ENCODE measurements around the gene FBXO27. TPM values are rescaled to one million over a fixed set of nuclear protein-coding genes. Genes with fewer than 3 reads are reported as not detected.
"Not testable (repeated sequence)": the region's sequence is repeated elsewhere in the genome, so short reads cannot be mapped to it uniquely, and the experiment has no call there.

The FBXO27 gene
- total RNA-seq, 1 donor from 2014 or later: 0.14 TPM

GRCh38 chr19:38989066-38989605, 43.2 kb downstream of the FBXO27 start:
- H3K27ac Mint-ChIP-seq: no peak overlapping the region
- no peaks in the 10 kb centered on the region for H3K4me1 Mint-ChIP-seq
- H3K27me3 Mint-ChIP-seq: peaks cover 3% of the 10 kb centered on the region
- intact Hi-C loops (cut with micrococcal nuclease): no loop called here
- H3K9me3 Mint-ChIP-seq: no peaks in the 10 kb centered on the region
- no peak overlapping the region for H3K4me3 Mint-ChIP-seq
- no peak for DNase-seq
- no peaks in the 10 kb centered on the region for H3K36me3 Mint-ChIP-seq (ENCODE audit: low read depth)

DNA sequence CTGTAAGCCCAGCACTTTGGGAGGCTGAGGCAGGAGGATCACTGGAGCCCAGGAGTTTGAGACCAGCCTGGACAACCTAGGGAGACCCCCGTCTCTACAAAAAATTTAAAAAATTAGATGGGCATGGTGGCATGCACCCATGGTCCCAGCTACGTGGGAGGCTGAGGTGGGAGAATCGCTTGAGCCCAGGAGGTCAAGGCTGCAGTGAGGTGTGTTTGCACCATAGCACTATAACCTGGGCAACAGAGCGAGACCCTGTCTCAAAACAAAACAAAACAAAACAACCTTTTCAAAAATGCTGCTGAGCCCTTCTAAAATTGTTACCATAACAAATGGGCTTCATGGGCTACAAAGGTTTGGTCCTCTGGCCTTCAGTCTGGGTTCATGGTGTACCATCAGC, 43.7 kb downstream of the FBXO27 start:
- H3K4me1 Mint-ChIP-seq; H3K4me3 Mint-ChIP-seq; H3K27ac Mint-ChIP-seq; H3K36me3 Mint-ChIP-seq (ENCODE audit: low read depth); intact Hi-C loops (cut with micrococcal nuclease); DNase-seq; H3K9me3 Mint-ChIP-seq; H3K27me3 Mint-ChIP-seq: not testable (repeated sequence)

DNA sequence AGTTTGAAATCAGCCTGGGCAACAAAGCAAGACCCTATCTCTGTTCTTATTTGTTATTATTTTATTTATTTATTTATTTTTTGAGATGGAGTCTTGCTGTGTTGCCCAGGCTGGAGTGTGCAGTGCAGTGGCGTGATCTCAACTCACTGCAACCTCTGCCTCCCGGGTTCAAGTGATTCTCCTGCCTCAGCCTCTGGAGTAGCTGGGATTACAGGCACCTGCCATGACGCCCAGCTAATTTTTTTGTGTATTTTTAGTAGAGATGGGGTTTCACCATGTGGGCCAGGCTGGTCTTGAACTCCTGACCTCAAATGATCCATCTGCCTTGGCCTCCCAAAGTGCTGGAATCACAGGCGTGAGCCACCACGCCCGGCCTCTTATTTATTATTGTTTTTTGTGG, 44.6 kb downstream of the FBXO27 start:
- DNase-seq; H3K4me3 Mint-ChIP-seq; H3K27me3 Mint-ChIP-seq; H3K27ac Mint-ChIP-seq; H3K9me3 Mint-ChIP-seq; H3K36me3 Mint-ChIP-seq (ENCODE audit: low read depth); intact Hi-C loops (cut with micrococcal nuclease); H3K4me1 Mint-ChIP-seq: not testable (repeated sequence)

GRCh38 chr19:38985262-38985661, 47.1 kb downstream of the FBXO27 start:
- H3K4me3 Mint-ChIP-seq: no peak overlapping the region
- peaks cover 5% of the 10 kb centered on the region for H3K9me3 Mint-ChIP-seq
- no peaks in the 10 kb centered on the region for H3K4me1 Mint-ChIP-seq
- no peak for DNase-seq
- H3K36me3 Mint-ChIP-seq (ENCODE audit: low read depth): no peaks in the 10 kb centered on the region
- no peak overlapping the region for H3K27ac Mint-ChIP-seq
- peaks cover 3% of the 10 kb centered on the region for H3K27me3 Mint-ChIP-seq
- intact Hi-C loops (cut with micrococcal nuclease): no loop called here

DNA sequence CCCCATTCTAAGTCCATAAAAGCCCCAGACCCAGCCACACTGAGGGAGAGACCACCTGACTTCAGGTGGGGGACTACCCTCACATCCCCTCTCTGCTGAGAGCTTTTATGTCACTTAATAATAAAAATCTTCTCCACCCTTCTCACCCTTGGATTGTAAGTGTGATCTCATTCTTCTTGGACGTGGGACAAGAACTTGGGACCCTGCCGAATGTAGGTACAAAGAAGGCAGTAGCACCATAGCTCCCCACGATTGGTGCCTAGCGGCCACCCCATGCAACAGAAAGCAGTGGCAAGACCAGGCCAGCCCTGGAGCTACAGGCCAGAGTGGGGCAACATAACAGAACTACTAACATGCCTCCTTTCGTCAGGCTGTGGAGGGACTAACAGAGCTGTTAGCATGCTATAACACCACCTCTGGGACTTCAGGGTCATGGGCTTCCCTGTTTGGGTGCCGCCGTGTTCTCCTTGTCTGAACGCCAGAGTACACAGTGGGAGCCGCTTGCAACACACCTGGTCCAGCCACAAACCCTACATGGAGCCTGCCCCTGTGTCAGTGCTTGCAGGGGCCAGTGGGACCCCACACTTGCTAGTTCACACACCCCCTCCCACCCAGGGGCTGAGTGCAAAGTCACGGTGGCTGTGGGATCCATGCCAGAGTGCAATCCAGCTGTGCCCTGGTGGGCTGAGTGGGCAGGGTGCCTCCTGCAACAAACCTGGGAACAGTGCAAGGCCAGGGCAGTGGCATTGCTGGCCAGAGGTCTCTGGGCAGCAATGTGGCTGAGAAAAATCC, 51.6 kb downstream of the FBXO27 start:
- no peak overlapping the region for H3K27ac Mint-ChIP-seq
- intact Hi-C loops (cut with micrococcal nuclease): no loop called here
- H3K27me3 Mint-ChIP-seq: peaks cover 16% of the 10 kb centered on the region
- DNase-seq: no peak
- no peaks in the 10 kb centered on the region for H3K36me3 Mint-ChIP-seq (ENCODE audit: low read depth)
- H3K4me3 Mint-ChIP-seq: no peak overlapping the region
- peaks cover 5% of the 10 kb centered on the region for H3K9me3 Mint-ChIP-seq
- H3K4me1 Mint-ChIP-seq: peaks cover 13% of the 10 kb centered on the region

GRCh38 chr19:38979812-38980211, 52.5 kb downstream of the FBXO27 start:
- H3K27ac Mint-ChIP-seq: no peak overlapping the region
- H3K4me3 Mint-ChIP-seq: no peak overlapping the region
- peaks cover 16% of the 10 kb centered on the region for H3K4me1 Mint-ChIP-seq
- intact Hi-C loops (cut with micrococcal nuclease): no loop called here
- peaks cover 5% of the 10 kb centered on the region for H3K9me3 Mint-ChIP-seq
- no peak for DNase-seq
- peaks cover 20% of the 10 kb centered on the region for H3K27me3 Mint-ChIP-seq
- H3K36me3 Mint-ChIP-seq (ENCODE audit: low read depth): peaks cover 2% of the 10 kb centered on the region

- H3K27me3 Mint-ChIP-seq: peaks cover 25% of the 10 kb centered on the region
- DNase-seq: no peak
- H3K4me3 Mint-ChIP-seq: no peak overlapping the region
- H3K4me1 Mint-ChIP-seq: peaks cover 16% of the 10 kb centered on the region
- peak overlapping the region; percentile 77 for H3K27ac Mint-ChIP-seq
- peaks cover 3% of the 10 kb centered on the region for H3K36me3 Mint-ChIP-seq (ENCODE audit: low read depth)
- H3K9me3 Mint-ChIP-seq: peaks cover 5% of the 10 kb centered on the region
- intact Hi-C loops (cut with micrococcal nuclease): no loop called here
Observed at GRCh38 chr19:38978326-38978689, 54.0 kb downstream of the FBXO27 start.

DNA sequence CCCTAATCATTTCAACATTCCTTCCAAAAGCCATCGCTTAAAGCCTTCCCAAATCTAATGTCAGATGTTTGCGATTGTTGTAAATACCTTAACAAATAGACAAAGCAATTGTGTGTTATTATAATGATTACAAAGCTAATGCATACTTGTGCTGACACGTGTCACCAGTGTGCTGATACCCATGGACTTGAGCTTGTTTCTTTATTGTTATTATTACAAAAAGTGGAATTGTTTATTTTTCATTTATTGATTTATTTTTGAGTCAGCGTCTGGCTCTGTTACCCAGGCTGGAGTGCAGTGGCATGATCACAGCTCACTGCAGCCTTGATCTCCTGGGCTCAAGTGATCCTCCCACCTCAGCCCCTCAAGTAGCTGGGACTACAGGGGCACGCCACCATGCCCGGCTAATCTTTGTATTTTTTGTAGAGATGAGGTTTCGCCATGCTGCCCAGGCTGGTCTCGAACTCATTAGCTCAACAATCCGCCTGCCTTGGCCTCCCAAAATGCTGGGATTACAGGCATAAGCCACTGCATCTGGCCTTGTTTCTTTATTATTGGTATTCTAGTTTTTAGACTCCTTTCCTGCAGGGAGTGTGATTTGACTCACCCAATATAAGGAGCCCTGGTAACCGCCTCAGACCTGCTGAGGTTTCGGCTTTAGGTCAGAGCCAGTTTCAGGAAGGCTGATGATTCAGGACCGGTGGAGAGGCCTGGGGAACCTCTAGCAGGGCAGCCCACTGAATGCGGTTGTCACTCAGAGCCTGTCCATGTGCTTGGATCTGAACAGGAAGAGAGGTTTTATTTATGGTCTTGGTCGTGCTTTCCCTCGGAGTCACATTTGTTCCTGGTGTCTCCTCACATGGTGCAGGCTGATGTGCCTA, 54.7 kb downstream of the FBXO27 start:
- Mint-ChIP-seq H3K27me3 (peaks cover 25% of the 10 kb centered on the region), H3K4me3 (no peak overlapping the region), H3K9me3 (peaks cover 5% of the 10 kb centered on the region), H3K36me3 (ENCODE audit: low read depth) (peaks cover 3% of the 10 kb centered on the region), H3K27ac (peak overlapping the region; percentile 77), H3K4me1 (peaks cover 16% of the 10 kb centered on the region)
- peak; percentile 74 for DNase-seq
- intact Hi-C loops (cut with micrococcal nuclease): no loop called here

GRCh38 chr19:38975861-38976271, 56.5 kb downstream of the FBXO27 start:
- H3K4me3 Mint-ChIP-seq: peak overlapping the region; percentile 66
- no peak overlapping the region for H3K27ac Mint-ChIP-seq
- peaks cover 5% of the 10 kb centered on the region for H3K9me3 Mint-ChIP-seq
- intact Hi-C loops (cut with micrococcal nuclease): no loop called here
- peaks cover 3% of the 10 kb centered on the region for H3K36me3 Mint-ChIP-seq (ENCODE audit: low read depth)
- peaks cover 16% of the 10 kb centered on the region for H3K4me1 Mint-ChIP-seq
- DNase-seq: no peak
- H3K27me3 Mint-ChIP-seq: peaks cover 25% of the 10 kb centered on the region

DNA sequence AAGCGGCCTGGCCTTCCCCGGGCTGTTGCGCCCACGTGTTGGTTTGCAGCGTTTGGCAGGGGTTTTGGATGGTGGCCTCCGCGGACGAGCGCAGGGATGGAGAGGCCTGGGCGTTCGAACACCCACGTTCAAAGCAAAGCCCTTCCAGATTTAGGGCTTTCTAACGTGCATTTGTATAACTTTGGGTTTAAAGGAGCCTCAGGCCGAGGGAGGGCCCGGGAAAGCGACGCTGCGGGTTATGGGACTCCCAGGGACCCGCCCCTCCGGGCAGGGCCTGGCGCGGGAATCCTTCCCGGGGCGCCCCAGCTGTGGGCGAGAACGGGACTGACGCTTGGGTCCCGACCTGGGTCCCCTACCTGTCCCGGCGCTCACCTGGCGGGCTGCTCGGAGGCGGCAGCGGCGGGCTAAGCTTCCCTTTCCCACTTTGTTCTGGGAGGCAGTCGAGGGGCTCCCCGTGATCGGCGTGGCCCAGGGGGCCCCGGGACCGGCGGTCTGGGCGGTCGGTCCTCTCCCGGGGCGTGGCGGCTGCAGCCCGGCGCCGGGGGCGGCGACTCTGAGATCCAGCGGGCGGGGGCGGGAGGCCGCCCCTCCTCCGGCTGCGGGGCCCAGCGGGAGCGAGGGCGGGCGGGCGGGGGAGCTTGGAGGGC, 57.0 kb downstream of the FBXO27 start, which contains the start of gene FBXO17:
TSS of gene FBXO17 (minus strand) at position 529 of the 647 bp plus-strand sequence. CDS start 25,423 bp downstream, outside the sequence.
- intact Hi-C loops (cut with micrococcal nuclease): no loop called here
- Mint-ChIP-seq H3K4me3 (peak within 1 kb of the TSS; percentile 66), H3K9me3 (peaks cover under 1% of the 10 kb centered on the region), H3K4me1 (peaks cover 16% of the 10 kb centered on the region), H3K36me3 (ENCODE audit: low read depth) (peaks cover 3% of the 10 kb centered on the region), H3K27me3 (peaks cover 25% of the 10 kb centered on the region), H3K27ac (no peak within 1 kb of the TSS)
- no peak for DNase-seq

GRCh38 chr19:38974624-38975213, 57.6 kb downstream of the FBXO27 start:
- no peaks in the 10 kb centered on the region for H3K9me3 Mint-ChIP-seq
- peaks cover 23% of the 10 kb centered on the region for H3K27me3 Mint-ChIP-seq
- H3K27ac Mint-ChIP-seq: no peak overlapping the region
- peaks cover 16% of the 10 kb centered on the region for H3K4me1 Mint-ChIP-seq
- DNase-seq: no peak
- intact Hi-C loops (cut with micrococcal nuclease): no loop called here
- peak overlapping the region; percentile 28 for H3K4me3 Mint-ChIP-seq
- peaks cover 3% of the 10 kb centered on the region for H3K36me3 Mint-ChIP-seq (ENCODE audit: low read depth)

Data from activated CD4-positive, alpha-beta T cell treated with anti-CD3 and anti-CD28 coated beads, Interleukin-2, amount 10 ng/mL, durations not matched to agents 24 days and 14 days (primary cell).